Mucosa of descending colon (tissue), 3 donors: Measurements from ENCODE around the gene KDM4C. TPM values are rescaled to one million over a fixed set of nuclear protein-coding genes. Genes with fewer than 3 reads are reported as not detected.
A peak's percentile ranks its signal among the peaks of the same experiment; 100 is the strongest.

Source experiments
- ATAC-seq: fragments of 200-7000 bp; cut with Tn5 transposase; one replicate; pipeline ENCODE4 v1.9.1; 2020; ENCODE audit warnings: mild to moderate bottlenecking, moderate library complexity
- DNase-seq, 3 donors: peaks; one replicate each; pipeline ENCODE4 v3.0.0-alpha.2; 2020
- H3K36me3 ChIP-seq: fragments of 200-600 bp; one replicate; pipeline ENCODE4 v1.8.0; 2021; ENCODE audit warnings: low read depth, mild to moderate bottlenecking
- H3K4me1 ChIP-seq: fragments of 200-600 bp; one replicate; pipeline ENCODE4 v1.8.0; 2021; ENCODE audit warnings: low read depth, mild to moderate bottlenecking
- H3K4me3 ChIP-seq: fragments of 200-600 bp; one replicate; pipeline ENCODE4 v1.8.0; 2021; ENCODE audit warnings: mild to moderate bottlenecking
- H3K9me3 ChIP-seq: fragments of 200-600 bp; one replicate; pipeline ENCODE4 v1.8.0; 2021; ENCODE audit warnings: mild to moderate bottlenecking
- CTCF ChIP-seq: fragments of 200-600 bp; IDR thresholded peaks from one replicate; pipeline ENCODE4 v1.8.0; 2022; ENCODE audit warnings: antibody characterized with exemption, mild to moderate bottlenecking
- intact Hi-C, 2 donors: fragments of 100-400 bp; cut with DNase I in 1 of 2; cut with micrococcal nuclease in 1 of 2; formaldehyde crosslinking; loops; one replicate each; pipeline versions ENCODE4 v1.11.0 to v1.11.1; 2022; cut with DNase I, micrococcal nuclease
- total RNA-seq, 3 donors: library from RNA; stranded (reverse); fragmentation: NEBNext Ultra II Directional in 2 of 3; extraction: Animal tissue kit (Norgen Biotek cat#: 25700) in 2 of 3; gene quantifications; one replicate each; pipeline versions ENCODE4 v1.2.1 to v1.2.4, GENCODE V29; 2021 to 2023
- donor health status: DM: no; HTN: no; CAD: no; lungs with moderate emphysema.
- donor health status: DM: no; HTN: no; CAD: no.
- donor health status: DM: no; HTN: yes; CAD: no.

The KDM4C gene
- total RNA-seq, 3 donors from 2014 or later: 44.6 to 74.9 (median 50.9) TPM

DNA sequence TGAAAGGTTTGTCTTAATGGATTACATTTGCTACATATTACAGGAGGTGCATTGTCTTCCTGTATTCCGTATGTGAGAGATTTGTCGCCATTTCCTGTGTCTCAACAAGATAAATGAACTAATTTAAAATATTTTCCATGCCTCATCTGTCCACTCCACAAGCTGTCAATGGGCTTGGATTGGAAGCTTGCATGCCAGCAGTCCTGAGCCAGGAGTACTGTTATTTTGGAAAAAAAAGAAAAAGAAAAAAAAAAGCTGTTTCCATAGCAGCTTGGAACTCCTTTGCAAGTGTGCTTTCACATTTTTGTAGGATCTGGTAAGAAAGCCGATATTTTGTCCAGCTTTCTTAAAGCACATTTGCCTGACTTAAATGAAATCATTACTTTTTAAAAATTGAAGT is 330.8 kb downstream of the KDM4C start:
- DNase-seq (no peak), ATAC-seq (no peak)
- no peak for TF ChIP-seq CTCF
- Histone ChIP-seq H3K4me3 (no peak overlapping the region), H3K9me3 (no peaks in the 10 kb centered on the region), H3K36me3 (no peaks in the 10 kb centered on the region), H3K4me1 (no peaks in the 10 kb centered on the region)
- intact Hi-C loops: no loop called here

DNA sequence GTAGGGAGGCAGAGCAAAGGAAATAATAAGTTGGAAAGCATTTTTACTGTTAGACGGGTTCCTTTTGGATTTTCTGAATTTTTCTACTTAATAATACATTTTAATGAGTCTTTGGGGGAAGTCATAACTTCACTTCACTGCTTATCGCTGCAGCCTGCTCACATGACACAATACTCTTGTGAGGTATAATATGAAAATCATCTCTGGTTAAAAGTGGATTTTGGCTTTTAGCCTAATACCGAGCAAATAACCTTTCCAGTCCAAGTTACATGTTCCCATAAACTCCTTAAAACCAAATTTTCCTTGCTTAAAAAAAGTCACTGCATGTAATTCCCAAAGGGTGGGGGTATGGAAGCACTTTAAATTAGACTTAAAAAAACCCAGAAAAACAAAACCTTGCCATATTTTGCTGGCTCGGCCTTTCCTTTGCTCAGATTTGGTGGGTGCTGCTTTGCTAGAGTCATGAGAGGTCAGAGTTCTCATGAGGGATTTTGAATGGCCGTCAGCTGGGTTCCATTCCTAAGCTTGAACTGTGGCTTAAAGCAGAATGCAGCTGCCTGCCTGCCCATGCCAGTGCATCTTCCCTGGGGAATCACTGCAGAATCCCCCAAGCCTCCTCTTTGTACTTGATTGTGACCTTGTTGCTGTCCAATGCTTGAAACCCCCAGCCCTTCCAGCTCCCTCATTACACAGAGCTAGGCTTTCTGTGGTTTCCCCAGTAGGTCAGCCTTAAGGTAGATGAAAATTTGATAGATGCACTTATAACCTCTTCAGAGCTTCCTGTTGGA is 331.8 kb downstream of the KDM4C start:
- no peak for ATAC-seq
- H3K4me3 ChIP-seq: no peak overlapping the region
- intact Hi-C loops: no loop called here
- DNase-seq: no peak
- no peaks in the 10 kb centered on the region for H3K9me3 ChIP-seq
- no peaks in the 10 kb centered on the region for H3K36me3 ChIP-seq
- no peaks in the 10 kb centered on the region for H3K4me1 ChIP-seq
- TF ChIP-seq CTCF: no peak

DNA sequence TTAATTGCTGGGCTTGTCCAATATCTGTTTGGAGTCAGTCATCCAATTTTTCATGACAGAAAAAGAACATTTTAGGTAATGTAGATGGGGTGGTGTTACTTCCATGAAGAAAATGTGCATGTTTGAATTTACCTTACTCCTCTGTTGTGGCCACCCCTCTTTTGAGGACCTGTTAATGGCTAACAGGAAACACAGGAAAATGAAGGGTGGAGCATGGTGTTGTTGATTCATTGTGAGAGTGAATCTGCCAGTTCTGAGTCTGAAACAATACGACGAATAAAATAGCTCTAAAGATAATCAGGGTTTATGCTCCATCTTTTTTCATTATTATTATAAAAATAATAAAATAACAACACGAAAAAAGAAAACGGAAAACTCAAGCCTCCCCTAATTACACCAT is 335.3 kb downstream of the KDM4C start:
- Histone ChIP-seq H3K9me3 (no peaks in the 10 kb centered on the region), H3K36me3 (no peaks in the 10 kb centered on the region), H3K4me1 (no peaks in the 10 kb centered on the region), H3K4me3 (no peak overlapping the region)
- intact Hi-C loops: no loop called here
- DNase-seq: no peak
- no peak for TF ChIP-seq CTCF
- no peak for ATAC-seq

DNA sequence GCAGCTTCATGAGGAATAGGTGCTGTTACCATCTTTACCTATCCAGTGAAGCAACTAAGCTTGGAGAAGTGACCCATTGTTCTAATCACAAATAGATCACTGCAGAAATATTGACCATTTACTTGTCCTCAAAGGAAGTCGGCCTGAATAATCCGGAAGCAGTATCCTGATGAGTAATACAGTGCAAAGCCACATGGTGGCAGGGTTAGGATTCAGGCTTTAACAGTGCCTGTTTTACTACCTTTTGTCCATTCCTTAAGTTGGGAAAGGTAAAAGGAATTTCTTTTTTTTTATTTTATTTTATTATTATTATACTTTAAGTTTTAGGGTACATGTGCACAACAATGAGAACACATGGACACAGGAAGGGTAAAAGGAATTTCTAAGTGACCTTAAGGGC is 336.3 kb downstream of the KDM4C start:
- Histone ChIP-seq H3K4me3 (no peak overlapping the region), H3K36me3 (no peaks in the 10 kb centered on the region), H3K9me3 (no peaks in the 10 kb centered on the region), H3K4me1 (no peaks in the 10 kb centered on the region)
- DNase-seq (peak in 1 of 3 donors; percentile 54), ATAC-seq (peak; percentile 76)
- intact Hi-C loops: no loop called here
- TF ChIP-seq CTCF: peak; percentile 15

DNA sequence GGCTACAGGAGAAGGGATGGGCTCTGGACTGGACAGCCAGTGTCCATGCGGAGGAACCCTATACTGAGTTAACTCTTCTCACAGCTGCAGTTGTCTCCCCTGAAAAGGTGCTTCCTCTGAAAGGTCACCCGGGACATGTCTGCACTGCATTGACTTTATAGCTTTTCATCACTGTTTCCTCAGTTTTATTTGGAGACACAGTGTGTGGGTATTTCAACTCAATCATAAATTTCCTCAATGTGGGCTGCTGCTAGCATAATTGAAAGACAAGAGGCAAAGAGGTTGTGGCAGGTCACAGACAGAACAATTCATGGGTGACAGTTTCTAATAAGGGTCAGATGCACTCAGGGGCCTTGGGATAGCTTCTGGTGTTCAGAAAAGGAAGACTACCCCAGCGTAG is 336.8 kb downstream of the KDM4C start:
- H3K4me3 ChIP-seq: no peak overlapping the region
- H3K9me3 ChIP-seq: no peaks in the 10 kb centered on the region
- no peak for DNase-seq
- H3K36me3 ChIP-seq: no peaks in the 10 kb centered on the region
- TF ChIP-seq CTCF: no peak
- ATAC-seq: no peak
- no peaks in the 10 kb centered on the region for H3K4me1 ChIP-seq
- intact Hi-C loops: no loop called here
